Colonic mucosa (tissue), 4 donors: ENCODE results near the gene MACROD2. TPM values are rescaled to one million over a fixed set of nuclear protein-coding genes. Genes with fewer than 3 reads are reported as not detected.

Experiments
- DNase-seq: peaks from one replicate; pipeline ENCODE4 v3.0.0-alpha.2; 2020
- H3K27ac ChIP-seq: fragments of 200-600 bp; one replicate; pipeline ENCODE4 v1.8.0; 2021
- H3K27me3 ChIP-seq: fragments of 200-600 bp; one replicate; pipeline ENCODE4 v1.8.0; 2021
- H3K36me3 ChIP-seq: fragments of 200-600 bp; one replicate; pipeline ENCODE4 v1.8.0; 2021
- H3K4me1 ChIP-seq: fragments of 200-600 bp; one replicate; pipeline ENCODE4 v1.8.0; 2021; ENCODE audit warnings: mild to moderate bottlenecking
- H3K4me3 ChIP-seq: fragments of 200-600 bp; one replicate; pipeline ENCODE4 v1.8.0; 2021
- H3K9ac ChIP-seq, 2 donors: one replicate each; pipeline ENCODE4 v1.7.0; 2013; ENCODE audit warnings: control low read depth in 2 of 2, low read depth in 2 of 2, low read length in 2 of 2
- H3K9me3 ChIP-seq: fragments of 200-600 bp; one replicate; pipeline ENCODE4 v1.8.0; 2021
- intact Hi-C: fragments of 100-400 bp; cut with DNase I; formaldehyde crosslinking; loops from one replicate; pipeline ENCODE4 v1.14.1; 2022
- total RNA-seq, 2 donors: library from RNA; stranded (reverse); fragmentation: NEBNext Ultra II Directional in 1 of 2; extraction: Animal tissue kit (Norgen Biotek cat#: 25700) in 1 of 2; gene quantifications; one replicate each; pipeline ENCODE4 v1.2.1, GENCODE V29; 2021
- TF ChIP-seq, protein P1 (sequence below): fragments of 200-600 bp; IDR thresholded peaks from one replicate; pipeline ENCODE4 v1.8.0; 2022; ENCODE audit warnings: antibody characterized with exemption, mild to moderate bottlenecking
- donor health status: healthy.
- donor health status: DM: no; HTN: no; CAD: no.
- donor health status: DM: no; HTN: no; CAD: no.

Gene MACROD2
- total RNA-seq, 2 donors from 2014 or later = 3.2 to 3.3 TPM

DNA sequence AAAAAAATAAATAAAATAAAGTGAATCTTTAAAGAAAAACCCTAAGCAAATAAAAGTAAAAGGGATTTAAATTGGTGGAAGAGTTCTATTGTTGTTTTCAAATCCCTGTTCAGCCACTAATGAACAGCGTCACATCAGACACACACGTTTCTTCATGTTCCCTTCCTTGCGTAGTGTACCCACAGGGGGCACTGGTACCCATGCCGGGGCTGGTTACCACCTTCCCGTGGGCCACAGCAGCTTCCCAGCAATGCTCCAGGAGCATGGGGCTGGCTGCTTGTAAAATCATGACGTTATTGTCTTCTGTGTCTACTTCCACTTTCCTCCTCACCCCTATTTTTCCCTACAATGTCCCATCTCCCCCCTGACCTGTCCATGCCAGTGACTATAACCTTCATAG is 1589.2 kb downstream of the MACROD2 start:
- Histone ChIP-seq H3K27me3 (no peaks in the 10 kb centered on the region), H3K4me1 (no peaks in the 10 kb centered on the region), H3K9me3 (no peaks in the 10 kb centered on the region), H3K36me3 (no peaks in the 10 kb centered on the region), H3K9ac (no peak overlapping the region), H3K27ac (no peak overlapping the region), H3K4me3 (no peak overlapping the region)
- DNase-seq = no peak
- TF ChIP-seq, protein P1, sequence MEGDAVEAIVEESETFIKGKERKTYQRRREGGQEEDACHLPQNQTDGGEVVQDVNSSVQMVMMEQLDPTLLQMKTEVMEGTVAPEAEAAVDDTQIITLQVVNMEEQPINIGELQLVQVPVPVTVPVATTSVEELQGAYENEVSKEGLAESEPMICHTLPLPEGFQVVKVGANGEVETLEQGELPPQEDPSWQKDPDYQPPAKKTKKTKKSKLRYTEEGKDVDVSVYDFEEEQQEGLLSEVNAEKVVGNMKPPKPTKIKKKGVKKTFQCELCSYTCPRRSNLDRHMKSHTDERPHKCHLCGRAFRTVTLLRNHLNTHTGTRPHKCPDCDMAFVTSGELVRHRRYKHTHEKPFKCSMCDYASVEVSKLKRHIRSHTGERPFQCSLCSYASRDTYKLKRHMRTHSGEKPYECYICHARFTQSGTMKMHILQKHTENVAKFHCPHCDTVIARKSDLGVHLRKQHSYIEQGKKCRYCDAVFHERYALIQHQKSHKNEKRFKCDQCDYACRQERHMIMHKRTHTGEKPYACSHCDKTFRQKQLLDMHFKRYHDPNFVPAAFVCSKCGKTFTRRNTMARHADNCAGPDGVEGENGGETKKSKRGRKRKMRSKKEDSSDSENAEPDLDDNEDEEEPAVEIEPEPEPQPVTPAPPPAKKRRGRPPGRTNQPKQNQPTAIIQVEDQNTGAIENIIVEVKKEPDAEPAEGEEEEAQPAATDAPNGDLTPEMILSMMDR = no peak
- intact Hi-C loops = no loop called here

GRCh38 chr20:15593081-15593480 is 1597.8 kb downstream of the MACROD2 start:
- Histone ChIP-seq H3K4me1 (no peaks in the 10 kb centered on the region), H3K4me3 (no peak overlapping the region), H3K27me3 (no peaks in the 10 kb centered on the region), H3K36me3 (no peaks in the 10 kb centered on the region), H3K9me3 (no peaks in the 10 kb centered on the region), H3K9ac (no peak overlapping the region), H3K27ac (no peak overlapping the region)
- DNase-seq = no peak
- intact Hi-C loops = no loop called here
- TF ChIP-seq, protein P1 = no peak

DNA sequence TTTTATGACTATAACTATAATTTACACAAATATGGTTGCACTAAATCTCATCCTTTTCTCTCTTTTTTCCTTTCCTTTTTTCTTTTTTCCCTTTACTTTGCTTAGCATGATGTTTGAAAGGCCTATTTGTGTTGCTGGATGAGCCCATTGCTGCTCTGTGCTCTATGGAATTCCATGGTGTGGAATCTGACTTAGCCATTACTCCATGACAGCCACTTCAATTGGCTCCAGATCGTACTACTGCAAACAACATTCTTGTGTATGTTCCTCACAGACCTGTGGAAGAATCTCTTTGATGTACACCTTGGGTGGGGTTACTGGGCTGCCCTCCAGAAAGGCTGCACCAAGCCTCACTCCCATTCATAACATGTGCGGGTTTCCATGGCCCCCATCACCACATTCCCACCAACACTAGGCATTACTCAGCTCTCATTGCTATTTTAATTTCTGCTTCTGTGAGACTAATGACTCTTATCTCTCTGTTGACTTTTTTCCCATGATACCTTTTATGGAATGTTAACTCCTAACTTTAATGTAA is 1598.9 kb downstream of the MACROD2 start:
- H3K9ac ChIP-seq = no peak overlapping the region
- no peak for DNase-seq
- no peak overlapping the region for H3K27ac ChIP-seq

DNA sequence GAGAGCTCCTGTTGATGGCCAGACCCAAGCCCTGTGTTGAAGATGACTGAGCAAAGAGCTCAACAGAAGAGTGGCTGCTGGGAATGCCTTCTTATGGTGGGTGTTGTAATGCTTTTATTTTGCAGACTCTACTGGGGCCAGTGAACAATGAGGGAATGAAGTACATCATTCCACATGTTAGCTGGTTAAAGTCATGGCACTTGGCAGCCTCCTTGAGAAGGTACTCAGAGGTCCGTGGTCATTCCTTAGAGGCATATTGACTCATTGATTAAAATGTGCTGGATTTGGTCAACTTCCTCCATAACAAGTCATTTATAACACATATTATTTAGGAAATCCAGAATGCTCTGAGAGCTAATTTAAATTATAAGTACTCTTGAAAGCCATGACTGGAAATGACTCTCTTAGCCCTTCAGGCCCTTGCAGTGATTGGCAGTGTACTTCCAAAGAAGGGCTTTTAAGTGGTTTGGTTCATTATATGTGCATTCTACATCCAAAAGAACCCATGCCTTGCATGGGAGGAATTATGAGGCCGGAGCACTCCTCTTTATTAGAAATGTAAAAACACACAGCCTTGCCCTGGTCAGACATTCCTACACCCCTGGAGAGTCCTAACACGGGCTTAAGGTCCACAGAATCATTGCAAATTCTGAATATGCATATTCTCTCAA is 1601.0 kb downstream of the MACROD2 start:
- no peak overlapping the region for H3K4me3 ChIP-seq
- no peak overlapping the region for H3K27ac ChIP-seq
- no peak overlapping the region for H3K9ac ChIP-seq
- no peaks in the 10 kb centered on the region for H3K27me3 ChIP-seq
- intact Hi-C loops = no loop called here
- no peak for DNase-seq
- H3K4me1 ChIP-seq = no peaks in the 10 kb centered on the region
- no peaks in the 10 kb centered on the region for H3K9me3 ChIP-seq
- TF ChIP-seq, protein P1 = no peak
- H3K36me3 ChIP-seq = no peaks in the 10 kb centered on the region

More for the DNA sequence above, 1598.9 kb downstream of the MACROD2 start:
- H3K27me3 ChIP-seq = no peaks in the 10 kb centered on the region
- no peaks in the 10 kb centered on the region for H3K9me3 ChIP-seq
- intact Hi-C loops = no loop called here
- TF ChIP-seq, protein P1 = no peak
- no peaks in the 10 kb centered on the region for H3K4me1 ChIP-seq
- no peak overlapping the region for H3K4me3 ChIP-seq
- no peaks in the 10 kb centered on the region for H3K36me3 ChIP-seq

DNA sequence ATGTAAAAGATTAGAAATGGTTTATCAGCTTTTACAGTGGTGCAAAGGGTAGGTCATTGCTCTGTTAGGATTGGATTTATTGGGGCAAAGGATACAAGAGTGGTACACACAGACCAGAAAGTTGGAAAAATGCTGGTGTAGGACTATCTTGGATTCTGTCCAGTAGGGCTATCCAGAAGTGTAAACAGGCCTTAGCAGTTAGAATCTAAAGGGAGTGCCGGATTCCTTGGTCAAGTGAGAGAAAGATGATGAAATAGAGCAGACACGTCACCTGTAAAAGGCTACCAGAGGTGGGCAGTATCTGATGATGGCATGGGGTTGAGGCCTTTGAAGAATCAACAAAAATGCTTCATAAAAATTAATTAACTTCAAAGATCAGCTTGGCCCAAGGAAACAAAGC is 1602.0 kb downstream of the MACROD2 start:
- DNase-seq = peak; percentile 20

More for the DNA sequence above, 1602.0 kb downstream of the MACROD2 start:
- Histone ChIP-seq H3K36me3 (no peaks in the 10 kb centered on the region), H3K4me3 (no peak overlapping the region), H3K27me3 (no peaks in the 10 kb centered on the region), H3K27ac (no peak overlapping the region), H3K4me1 (no peaks in the 10 kb centered on the region), H3K9ac (no peak overlapping the region), H3K9me3 (no peaks in the 10 kb centered on the region)
- TF ChIP-seq, protein P1 = no peak
- intact Hi-C loops = no loop called here
